Hematopoietic multipotent progenitor cell (in vitro differentiated cells): ENCODE data around the gene OR4B1. TPM values are rescaled to one million over a fixed set of nuclear protein-coding genes. Genes with fewer than 3 reads are reported as not detected.

ENCODE experiments used
- DNase-seq, 3 donors: peaks; one replicate each; pipeline ENCODE4 v3.0.0-alpha.2; 2011 to 2015; ENCODE audit warnings: low read depth in 2 of 3, low spot score in 2 of 3
- total RNA-seq: library from RNA; depleted of rRNA; stranded (reverse); fragments of >200 nt; gene quantifications from one replicate; pipeline ENCODE4 v1.2.3, GENCODE V29; 2012

OR4B1 gene
- total RNA-seq, 1 donor = not detected

DNA sequence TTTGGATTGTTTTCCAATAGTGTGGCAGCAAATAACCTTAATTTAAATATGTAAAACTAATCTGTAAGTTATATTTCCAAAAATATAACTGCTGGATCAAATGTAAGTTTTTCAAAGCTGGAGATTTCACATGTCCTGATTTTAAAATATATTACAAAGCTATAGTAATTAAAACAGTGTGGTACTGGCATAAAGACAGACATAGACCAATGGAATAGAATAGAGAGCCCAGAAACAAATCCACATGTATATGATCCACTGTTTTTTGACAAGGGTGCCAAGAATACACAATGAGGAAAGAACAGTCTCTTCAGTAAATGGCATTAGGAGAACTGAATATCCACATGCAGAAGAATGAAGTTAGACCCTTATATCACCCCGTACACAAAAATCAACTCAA lies 32.3 kb downstream of the OR4B1 start:
- no peak for DNase-seq

DNA sequence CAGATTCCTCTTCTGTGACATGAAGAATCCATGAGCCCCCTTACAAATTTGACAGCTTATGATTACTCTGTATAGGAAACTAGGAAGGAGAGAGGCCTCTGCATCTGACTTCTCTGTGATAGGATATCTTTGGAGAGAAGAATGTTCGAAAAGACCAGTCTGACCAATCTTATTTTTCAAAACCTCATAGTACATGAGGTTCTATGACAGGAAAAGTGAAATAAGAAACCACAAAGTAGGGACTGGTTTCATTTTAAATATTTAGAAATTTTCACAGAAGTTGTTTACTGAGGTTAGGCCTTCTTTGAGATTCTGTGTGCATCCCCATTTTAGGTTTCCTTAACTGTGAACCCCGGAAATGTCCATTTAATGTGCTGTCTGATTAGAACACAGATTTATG lies 45.0 kb downstream of the OR4B1 start:
- DNase-seq = no peak

DNA sequence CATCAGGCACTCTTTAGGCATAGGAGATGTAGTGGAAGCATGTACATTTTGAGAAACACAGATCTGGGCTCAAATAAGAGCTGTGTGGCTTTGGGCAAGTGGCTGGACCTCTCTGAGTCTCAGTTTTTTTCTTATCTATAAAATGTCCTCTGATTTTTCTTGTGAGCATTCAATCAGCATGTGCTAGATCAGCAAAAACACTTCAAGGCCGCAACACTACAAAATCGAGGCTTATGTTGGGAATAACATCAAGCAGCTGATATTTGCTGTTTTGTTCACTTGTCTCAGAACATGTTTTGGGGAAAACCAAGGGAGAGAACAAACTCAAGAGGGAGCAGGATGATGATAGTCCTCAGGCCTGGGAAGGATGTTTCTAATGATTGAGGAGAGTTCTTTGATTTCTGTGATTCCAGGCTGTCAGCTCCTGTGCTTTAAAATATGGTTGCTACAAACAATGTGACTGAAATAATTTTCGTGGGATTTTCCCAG lies 46.9 kb downstream of the OR4B1 start, which contains the start of gene OR4X1:
OR4X1 (plus strand) TSS at position 439 of the 489 bp plus-strand sequence; CDS start at position 439, 0 bp downstream.
- DNase-seq = no peak

Other genes starting within 250 kb of the OR4B1 start
- gene PTPRJ, start 236.3 kb upstream of the OR4B1 start, total RNA-seq = 2.2 TPM
- not detected for gene OR4X2, start 28.3 kb downstream of the OR4B1 start, total RNA-seq
- gene OR4X1, start 47.1 kb downstream of the OR4B1 start, total RNA-seq = not detected
- under 0.01 TPM for gene OR4S1, start 89.4 kb downstream of the OR4B1 start, total RNA-seq
- gene OR4C3, start 108.1 kb downstream of the OR4B1 start, total RNA-seq = not detected
- gene OR4C5, start 149.7 kb downstream of the OR4B1 start, total RNA-seq = not detected